Neural cell (in vitro differentiated cells): ENCODE data around the gene SLC43A3. TPM values are rescaled to one million over a fixed set of nuclear protein-coding genes. Genes with fewer than 3 reads are reported as not detected.

Experiments used
- H2AFZ ChIP-seq: fragments of 200-600, 300-800 bp; sonication (generic), shearing (Covaris generic); 2 replicates; pipeline ENCODE4 v1.6.0; 2014; ENCODE audit warnings: low read depth, mild to moderate bottlenecking, antibody characterized with exemption, low read length, moderate library complexity
- H3F3A ChIP-seq: fragments of 200-600 bp; shearing (Covaris generic); 2 replicates; pipeline ENCODE4 v1.6.1; 2016; ENCODE audit warnings: mild to moderate bottlenecking, moderate library complexity, mixed read lengths, antibody characterized with exemption, low read length; ENCODE audit not compliant: insufficient read depth, poor library complexity, severe bottlenecking
- H3K27ac ChIP-seq: fragments of 200-600, 300-800 bp; sonication (generic), shearing (Covaris generic); 2 replicates; pipeline ENCODE4 v1.5.1; 2014; ENCODE audit warnings: mild to moderate bottlenecking, low read length, moderate library complexity
- H3K27me3 ChIP-seq: fragments of 300-800, 200-600 bp; sonication (generic), shearing (Covaris generic); 2 replicates; pipeline ENCODE4 v1.6.0; 2014; ENCODE audit warnings: mild to moderate bottlenecking, low read depth, low read length, moderate library complexity; ENCODE audit not compliant: insufficient read depth
- H3K36me3 ChIP-seq: fragments of 300-800, 200-600 bp; sonication (generic), shearing (Covaris generic); 2 replicates; pipeline ENCODE4 v1.5.1; 2014; ENCODE audit warnings: mild to moderate bottlenecking, antibody characterized with exemption, low read length, moderate library complexity; ENCODE audit not compliant: insufficient read depth
- H3K4me2 ChIP-seq: fragments of 300-800, 200-600 bp; sonication (generic), shearing (Covaris generic); 2 replicates; pipeline ENCODE4 v1.6.0; 2014; ENCODE audit warnings: mild to moderate bottlenecking, low read length
- H3K4me3 ChIP-seq: fragments of 300-800, 200-600 bp; sonication (generic), shearing (Covaris generic); 2 replicates; pipeline ENCODE4 v1.5.1; 2014; ENCODE audit warnings: mild to moderate bottlenecking, low read length, moderate library complexity
- H3K79me2 ChIP-seq: fragments of 200-600 bp; shearing (Covaris generic); replicated peaks from 2 replicates; pipeline ENCODE4 v1.6.0; 2014; ENCODE audit warnings: mild to moderate bottlenecking, low read length, moderate library complexity; ENCODE audit not compliant: insufficient read depth
- H3K9ac ChIP-seq: fragments of 300-800, 200-600 bp; sonication (generic), shearing (Covaris generic); 2 replicates; pipeline ENCODE4 v1.6.1; 2016; ENCODE audit warnings: mild to moderate bottlenecking, low read length, mixed read lengths
- H3K9me2 ChIP-seq: fragments of 200-600 bp; shearing (Covaris generic); 2 replicates; pipeline ENCODE4 v1.6.1; 2016; ENCODE audit warnings: mild to moderate bottlenecking, low read length, mixed read lengths; ENCODE audit not compliant: insufficient read depth
- H3K9me3 ChIP-seq: fragments of 200-600, 300-800 bp; sonication (generic), shearing (Covaris generic); 2 replicates; pipeline ENCODE4 v1.6.1; 2016; ENCODE audit warnings: mild to moderate bottlenecking, mixed run types, low read length, moderate library complexity, mixed read lengths
- H4K20me1 ChIP-seq: fragments of 200-600 bp; shearing (Covaris generic); 2 replicates; pipeline ENCODE4 v1.6.1; 2016; ENCODE audit warnings: mild to moderate bottlenecking, mixed run types; ENCODE audit not compliant: insufficient read depth
- EP300 ChIP-seq: fragments of 450-650 bp; conservative IDR thresholded peaks from 2 replicates; pipeline ENCODE4 v1.6.1; 2014; ENCODE audit warnings: antibody characterized with exemption, mild to moderate bottlenecking, moderate library complexity; ENCODE audit not compliant: poor library complexity, severe bottlenecking
- EZH2 ChIP-seq: fragments of 200-600, 300-800 bp; shearing (Covaris generic), sonication (generic); IDR thresholded peaks from 2 replicates; pipeline ENCODE4 v1.6.1; 2014; ENCODE audit warnings: antibody characterized with exemption, low read length, borderline replicate concordance, mild to moderate bottlenecking; ENCODE audit not compliant: insufficient read depth, poor library complexity, severe bottlenecking
- MXI1 ChIP-seq: fragments of 450-650 bp; conservative IDR thresholded peaks from 2 replicates; pipeline ENCODE4 v1.6.1; 2014; ENCODE audit warnings: antibody characterized with exemption, mild to moderate bottlenecking; ENCODE audit not compliant: poor library complexity, severe bottlenecking
- POLR2AphosphoS5 ChIP-seq: IDR thresholded peaks from 2 replicates; pipeline ENCODE4 v1.6.1; 2012
- RAD21 ChIP-seq: fragments of 450-650 bp; conservative IDR thresholded peaks from 2 replicates; pipeline ENCODE4 v1.6.1; 2014; ENCODE audit warnings: antibody characterized with exemption, mild to moderate bottlenecking, moderate library complexity
- SMC3 ChIP-seq: fragments of 450-650 bp; conservative IDR thresholded peaks from 2 replicates; pipeline ENCODE4 v1.6.1; 2014; ENCODE audit warnings: antibody characterized with exemption, mild to moderate bottlenecking, moderate library complexity; ENCODE audit not compliant: poor library complexity
- TAF1 ChIP-seq: IDR thresholded peaks from 2 replicates; pipeline ENCODE4 v1.6.1; 2012; ENCODE audit warnings: low read depth
- polyA plus RNA-seq: library from polyadenylated mRNA; depleted of rRNA; stranded (reverse); fragments of >200 nt; gene quantifications from 2 replicates; pipeline ENCODE4 v1.2.3, GENCODE V29; 2014
- TF ChIP-seq, protein P1 (sequence below): fragments of 450-650 bp; IDR thresholded peaks from 2 replicates; pipeline ENCODE4 v1.5.1; 2014; ENCODE audit warnings: antibody characterized with exemption, mild to moderate bottlenecking, moderate library complexity; ENCODE audit not compliant: poor library complexity, severe bottlenecking
- TF ChIP-seq, protein P2 (sequence below): IDR thresholded peaks from 2 replicates; pipeline ENCODE4 v1.6.1; 2012; ENCODE audit warnings: borderline replicate concordance

Gene SLC43A3
- polyA plus RNA-seq, 1 donor from 2014 or later, result 0.33 TPM

DNA sequence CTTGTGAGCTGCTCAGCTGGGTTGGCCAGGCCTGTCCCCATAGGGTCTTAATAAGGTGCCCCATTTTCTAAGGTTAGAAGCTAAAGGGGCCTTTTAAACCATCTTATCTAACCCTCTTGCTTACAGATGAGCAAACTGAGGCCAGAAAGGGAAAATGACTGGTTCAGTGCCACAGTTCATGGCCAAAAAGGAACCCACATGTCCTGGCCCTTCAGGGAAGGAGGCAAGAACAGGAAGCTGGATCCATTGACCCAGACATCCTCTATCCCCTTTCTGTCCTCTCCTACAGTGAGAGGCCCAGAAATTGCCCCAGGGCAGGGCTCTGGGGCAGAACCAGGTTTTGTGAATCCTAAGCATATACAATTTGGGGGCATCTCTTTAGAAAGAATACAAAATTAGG lies 56.0 kb downstream of the SLC43A3 start:
- H3K36me3 ChIP-seq, result no peaks in the 10 kb centered on the region
- TF ChIP-seq MXI1 (no peak), SMC3 (no peak), EZH2 (no peak), RAD21 (no peak), TAF1 (no peak), POLR2AphosphoS5 (no peak), EP300 (no peak)
- TF ChIP-seq, protein P1, sequence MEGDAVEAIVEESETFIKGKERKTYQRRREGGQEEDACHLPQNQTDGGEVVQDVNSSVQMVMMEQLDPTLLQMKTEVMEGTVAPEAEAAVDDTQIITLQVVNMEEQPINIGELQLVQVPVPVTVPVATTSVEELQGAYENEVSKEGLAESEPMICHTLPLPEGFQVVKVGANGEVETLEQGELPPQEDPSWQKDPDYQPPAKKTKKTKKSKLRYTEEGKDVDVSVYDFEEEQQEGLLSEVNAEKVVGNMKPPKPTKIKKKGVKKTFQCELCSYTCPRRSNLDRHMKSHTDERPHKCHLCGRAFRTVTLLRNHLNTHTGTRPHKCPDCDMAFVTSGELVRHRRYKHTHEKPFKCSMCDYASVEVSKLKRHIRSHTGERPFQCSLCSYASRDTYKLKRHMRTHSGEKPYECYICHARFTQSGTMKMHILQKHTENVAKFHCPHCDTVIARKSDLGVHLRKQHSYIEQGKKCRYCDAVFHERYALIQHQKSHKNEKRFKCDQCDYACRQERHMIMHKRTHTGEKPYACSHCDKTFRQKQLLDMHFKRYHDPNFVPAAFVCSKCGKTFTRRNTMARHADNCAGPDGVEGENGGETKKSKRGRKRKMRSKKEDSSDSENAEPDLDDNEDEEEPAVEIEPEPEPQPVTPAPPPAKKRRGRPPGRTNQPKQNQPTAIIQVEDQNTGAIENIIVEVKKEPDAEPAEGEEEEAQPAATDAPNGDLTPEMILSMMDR, result no peak
- TF ChIP-seq, protein P2, sequence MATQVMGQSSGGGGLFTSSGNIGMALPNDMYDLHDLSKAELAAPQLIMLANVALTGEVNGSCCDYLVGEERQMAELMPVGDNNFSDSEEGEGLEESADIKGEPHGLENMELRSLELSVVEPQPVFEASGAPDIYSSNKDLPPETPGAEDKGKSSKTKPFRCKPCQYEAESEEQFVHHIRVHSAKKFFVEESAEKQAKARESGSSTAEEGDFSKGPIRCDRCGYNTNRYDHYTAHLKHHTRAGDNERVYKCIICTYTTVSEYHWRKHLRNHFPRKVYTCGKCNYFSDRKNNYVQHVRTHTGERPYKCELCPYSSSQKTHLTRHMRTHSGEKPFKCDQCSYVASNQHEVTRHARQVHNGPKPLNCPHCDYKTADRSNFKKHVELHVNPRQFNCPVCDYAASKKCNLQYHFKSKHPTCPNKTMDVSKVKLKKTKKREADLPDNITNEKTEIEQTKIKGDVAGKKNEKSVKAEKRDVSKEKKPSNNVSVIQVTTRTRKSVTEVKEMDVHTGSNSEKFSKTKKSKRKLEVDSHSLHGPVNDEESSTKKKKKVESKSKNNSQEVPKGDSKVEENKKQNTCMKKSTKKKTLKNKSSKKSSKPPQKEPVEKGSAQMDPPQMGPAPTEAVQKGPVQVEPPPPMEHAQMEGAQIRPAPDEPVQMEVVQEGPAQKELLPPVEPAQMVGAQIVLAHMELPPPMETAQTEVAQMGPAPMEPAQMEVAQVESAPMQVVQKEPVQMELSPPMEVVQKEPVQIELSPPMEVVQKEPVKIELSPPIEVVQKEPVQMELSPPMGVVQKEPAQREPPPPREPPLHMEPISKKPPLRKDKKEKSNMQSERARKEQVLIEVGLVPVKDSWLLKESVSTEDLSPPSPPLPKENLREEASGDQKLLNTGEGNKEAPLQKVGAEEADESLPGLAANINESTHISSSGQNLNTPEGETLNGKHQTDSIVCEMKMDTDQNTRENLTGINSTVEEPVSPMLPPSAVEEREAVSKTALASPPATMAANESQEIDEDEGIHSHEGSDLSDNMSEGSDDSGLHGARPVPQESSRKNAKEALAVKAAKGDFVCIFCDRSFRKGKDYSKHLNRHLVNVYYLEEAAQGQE, result no peak
- H3K9me2 ChIP-seq, result no peaks in the 10 kb centered on the region
- H3K27me3 ChIP-seq, result no peaks in the 10 kb centered on the region
- H4K20me1 ChIP-seq, result no peaks in the 10 kb centered on the region
- no peaks in the 10 kb centered on the region for H3K79me2 ChIP-seq
- H3K9me3 ChIP-seq, result no peaks in the 10 kb centered on the region
- no peak overlapping the region for H3K4me3 ChIP-seq
- H3F3A ChIP-seq, result no peaks in the 10 kb centered on the region
- H3K4me2 ChIP-seq, result no peak overlapping the region
- H3K9ac ChIP-seq, result no peak overlapping the region
- H2AFZ ChIP-seq, result no peak overlapping the region
- no peak overlapping the region for H3K27ac ChIP-seq

GRCh38 chr11:57370251-57370650 lies 56.7 kb downstream of the SLC43A3 start:
- TF ChIP-seq EP300, result no peak
- TF ChIP-seq, protein P1, result no peak
- no peak for TF ChIP-seq EZH2
- TF ChIP-seq POLR2AphosphoS5, result no peak
- TF ChIP-seq TAF1, result no peak
- TF ChIP-seq MXI1, result no peak
- no peak for TF ChIP-seq SMC3
- TF ChIP-seq, protein P2, result no peak
- TF ChIP-seq RAD21, result no peak

More at GRCh38 chr11:57370251-57370650, 56.7 kb downstream of the SLC43A3 start:
- H3K36me3 ChIP-seq, result no peaks in the 10 kb centered on the region
- no peaks in the 10 kb centered on the region for H3K9me2 ChIP-seq
- H3K9me3 ChIP-seq, result no peaks in the 10 kb centered on the region
- H3K9ac ChIP-seq, result no peak overlapping the region
- H3F3A ChIP-seq, result no peaks in the 10 kb centered on the region
- no peaks in the 10 kb centered on the region for H3K27me3 ChIP-seq
- no peak overlapping the region for H3K27ac ChIP-seq
- no peak overlapping the region for H3K4me3 ChIP-seq
- no peaks in the 10 kb centered on the region for H3K79me2 ChIP-seq
- H3K4me2 ChIP-seq, result no peak overlapping the region
- H4K20me1 ChIP-seq, result no peaks in the 10 kb centered on the region
- H2AFZ ChIP-seq, result no peak overlapping the region
